Kidney (tissue), 14 donors: ENCODE measurements around the gene ACBD5. TPM values are rescaled to one million over a fixed set of nuclear protein-coding genes. Genes with fewer than 3 reads are reported as not detected.

Experiments
- DNase-seq, 5 donors: peaks; one replicate each; pipeline ENCODE4 v3.0.0-alpha.2; 2013 to 2020
- FAIRE-seq: peaks from 2 replicates; lab custom pipeline; 2012; peaks lifted over from hg19 to GRCh38; lab: Jason Lieb, UNC
- H3K27ac ChIP-seq, 2 donors: one replicate each; pipeline ENCODE4 v1.7.0; 2013; ENCODE audit warnings: low read depth in 2 of 2, low read length in 2 of 2, inconsistent platforms in 1 of 2
- H3K27me3 ChIP-seq: one replicate; pipeline ENCODE4 v1.7.1; 2013; ENCODE audit warnings: low read length, inconsistent platforms; ENCODE audit not compliant: control insufficient read depth, insufficient read depth
- H3K36me3 ChIP-seq, 3 donors: one replicate each; pipeline versions ENCODE4 v1.7.0 to v1.7.1; 2013; ENCODE audit warnings: low read length in 3 of 3, control low read depth in 1 of 3, inconsistent platforms in 1 of 3; ENCODE audit not compliant: insufficient read depth in 3 of 3, control insufficient read depth in 2 of 3
- H3K4me1 ChIP-seq, 3 donors: one replicate each; pipeline versions ENCODE4 v1.7.0 to v1.7.1; 2013; ENCODE audit warnings: low read length in 3 of 3, inconsistent platforms in 1 of 3, low read depth in 1 of 3; ENCODE audit not compliant: control insufficient read depth in 2 of 3, insufficient read depth in 2 of 3
- H3K4me3 ChIP-seq, 3 donors: one replicate each; pipeline versions ENCODE4 v1.7.0 to v1.8.1; 2013; ENCODE audit warnings: low read length in 3 of 3, control low read depth in 1 of 3, inconsistent platforms in 1 of 3
- H3K9ac ChIP-seq, 3 donors: one replicate each; pipeline versions ENCODE4 v1.7.0 to v1.7.1; 2013; ENCODE audit warnings: low read length in 3 of 3, control low read depth in 1 of 3, inconsistent platforms in 1 of 3
- H3K9me3 ChIP-seq, 3 donors: one replicate each; pipeline versions ENCODE4 v1.7.0 to v1.7.1; 2013; ENCODE audit warnings: low read length in 3 of 3, control low read depth in 1 of 3, inconsistent platforms in 1 of 3; ENCODE audit not compliant: control insufficient read depth in 2 of 3, insufficient read depth in 1 of 3
- intact Hi-C: fragments of 100-400 bp; cut with DNase I; formaldehyde crosslinking; loops from one replicate; pipeline ENCODE4 v1.11.1; 2022
- polyA plus RNA-seq: library from polyadenylated mRNA; stranded (reverse); fragments of 350-450 nt; fragmentation: Illumina TruSeq; extraction: RNeasy Lipid Tissue Mini Kit (QIAGEN cat#74804); gene quantifications from one replicate; pipeline ENCODE4 v1.2.3, GENCODE V29; 2014; ENCODE audit warnings: low read depth, low replicate concordance; ENCODE audit not compliant: insufficient read depth
- total RNA-seq: library from RNA; stranded (reverse); fragmentation: NEBNext Ultra II Directional; extraction: Animal tissue kit (Norgen Biotek cat#: 25700); gene quantifications from one replicate; pipeline ENCODE4 v1.2.1, GENCODE V29; 2021
- TF ChIP-seq, protein P1 (sequence below): IDR thresholded peaks from 3 replicates; pipeline ENCODE4 v1.5.1; 2012; ENCODE audit warnings: mild to moderate bottlenecking, moderate library complexity, borderline replicate concordance; ENCODE audit not compliant: insufficient read depth; ENCODE audit errors: extremely low read depth
- donor health status: control.
- donor health status: control.
- donor health status: control.
- donor health status: control.
- donor health status: control.
- donor health status: DM: yes; HTN: yes; CAD: no.
- donor health status: Normal renal cell carcinoma (clear cell type).

The ACBD5 gene
- total and polyA plus RNA-seq, 2 donors from 2014 or later, result 22.5 to 32.6 TPM

DNA sequence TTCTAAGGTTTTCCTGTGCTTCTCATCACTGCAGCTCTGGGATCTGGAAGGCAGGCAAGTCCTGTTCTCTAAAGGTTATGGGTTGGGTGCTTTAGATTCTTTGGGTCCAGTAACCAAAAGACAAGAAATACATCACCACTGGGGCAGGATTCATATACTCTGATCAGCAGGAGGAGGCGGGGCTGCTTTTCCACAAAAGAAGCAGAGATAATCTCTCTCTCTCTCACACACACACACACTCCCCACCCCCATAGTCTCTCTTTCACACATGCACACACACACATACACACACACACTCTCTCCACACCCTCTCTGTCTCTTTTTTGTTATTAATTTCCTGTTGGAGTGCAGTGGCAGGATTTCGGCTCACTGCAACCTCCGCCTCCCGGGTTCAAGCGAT, 13.0 kb upstream of the ACBD5 start:
- TF ChIP-seq, protein P1, sequence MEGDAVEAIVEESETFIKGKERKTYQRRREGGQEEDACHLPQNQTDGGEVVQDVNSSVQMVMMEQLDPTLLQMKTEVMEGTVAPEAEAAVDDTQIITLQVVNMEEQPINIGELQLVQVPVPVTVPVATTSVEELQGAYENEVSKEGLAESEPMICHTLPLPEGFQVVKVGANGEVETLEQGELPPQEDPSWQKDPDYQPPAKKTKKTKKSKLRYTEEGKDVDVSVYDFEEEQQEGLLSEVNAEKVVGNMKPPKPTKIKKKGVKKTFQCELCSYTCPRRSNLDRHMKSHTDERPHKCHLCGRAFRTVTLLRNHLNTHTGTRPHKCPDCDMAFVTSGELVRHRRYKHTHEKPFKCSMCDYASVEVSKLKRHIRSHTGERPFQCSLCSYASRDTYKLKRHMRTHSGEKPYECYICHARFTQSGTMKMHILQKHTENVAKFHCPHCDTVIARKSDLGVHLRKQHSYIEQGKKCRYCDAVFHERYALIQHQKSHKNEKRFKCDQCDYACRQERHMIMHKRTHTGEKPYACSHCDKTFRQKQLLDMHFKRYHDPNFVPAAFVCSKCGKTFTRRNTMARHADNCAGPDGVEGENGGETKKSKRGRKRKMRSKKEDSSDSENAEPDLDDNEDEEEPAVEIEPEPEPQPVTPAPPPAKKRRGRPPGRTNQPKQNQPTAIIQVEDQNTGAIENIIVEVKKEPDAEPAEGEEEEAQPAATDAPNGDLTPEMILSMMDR, result no peak
- no peak for FAIRE-seq
- Histone ChIP-seq H3K27me3 (peaks cover 2% of the 10 kb centered on the region), H3K4me3 (no peak overlapping the region), H3K9ac (no peak overlapping the region), H3K9me3 (no peaks in the 10 kb centered on the region), H3K4me1 (peaks cover 0 to 1% (median 0%) of the 10 kb centered on the region in 3 donors), H3K27ac (no peak overlapping the region), H3K36me3 (no peaks in the 10 kb centered on the region)
- DNase-seq, result no peak
- intact Hi-C loops, result no loop called here

DNA sequence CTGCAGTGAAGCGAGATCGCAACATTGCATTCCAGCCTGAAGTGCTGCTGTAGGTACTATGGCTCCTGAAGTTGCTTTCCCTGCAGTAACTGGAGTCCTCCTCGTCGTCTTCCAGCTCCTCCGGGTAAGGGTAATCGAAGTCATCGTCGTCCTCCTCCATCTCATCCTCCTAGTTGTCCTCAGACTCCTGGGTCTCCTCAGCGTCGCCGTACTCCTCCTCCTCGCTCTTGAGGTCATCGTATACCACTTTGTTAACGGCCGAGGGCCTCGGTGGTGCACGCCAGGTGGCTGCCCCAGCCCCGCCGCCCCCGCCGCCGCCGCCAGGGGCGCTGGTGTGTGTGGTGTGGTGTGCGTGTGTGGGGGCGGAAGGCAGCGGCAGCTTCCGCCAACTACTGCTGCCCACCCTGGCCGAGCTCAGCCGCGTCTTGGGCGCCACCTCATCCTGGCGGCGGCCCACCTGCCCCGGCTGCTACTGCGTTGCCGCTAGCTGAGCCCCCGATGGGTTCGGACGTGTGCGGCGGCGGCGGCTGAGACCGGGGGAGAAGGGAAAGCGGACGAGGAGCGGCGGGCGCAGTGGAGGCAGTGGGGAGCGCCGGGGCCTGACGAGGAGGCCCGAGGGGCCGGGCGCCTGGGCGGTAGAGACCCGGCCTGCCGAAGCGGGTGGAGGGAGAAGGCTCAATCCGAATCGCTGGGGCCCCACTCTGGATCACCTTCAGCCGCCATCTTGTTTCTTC, 11.8 kb upstream of the ACBD5 start:
- peak overlapping the region in 1 of 3 donors; percentile 22 for H3K9ac ChIP-seq
- no peak overlapping the region for H3K27ac ChIP-seq
- DNase-seq, result peak; percentile 79 to 86 (median 83)
- H3K36me3 ChIP-seq, result no peaks in the 10 kb centered on the region
- no peaks in the 10 kb centered on the region for H3K27me3 ChIP-seq
- no peaks in the 10 kb centered on the region for H3K4me1 ChIP-seq
- no peak for FAIRE-seq
- TF ChIP-seq, protein P1, result peak; percentile 35
- intact Hi-C loops, result no loop called here
- H3K9me3 ChIP-seq, result no peaks in the 10 kb centered on the region
- H3K4me3 ChIP-seq, result peak overlapping the region; percentile 41 to 61 (median 42)

DNA sequence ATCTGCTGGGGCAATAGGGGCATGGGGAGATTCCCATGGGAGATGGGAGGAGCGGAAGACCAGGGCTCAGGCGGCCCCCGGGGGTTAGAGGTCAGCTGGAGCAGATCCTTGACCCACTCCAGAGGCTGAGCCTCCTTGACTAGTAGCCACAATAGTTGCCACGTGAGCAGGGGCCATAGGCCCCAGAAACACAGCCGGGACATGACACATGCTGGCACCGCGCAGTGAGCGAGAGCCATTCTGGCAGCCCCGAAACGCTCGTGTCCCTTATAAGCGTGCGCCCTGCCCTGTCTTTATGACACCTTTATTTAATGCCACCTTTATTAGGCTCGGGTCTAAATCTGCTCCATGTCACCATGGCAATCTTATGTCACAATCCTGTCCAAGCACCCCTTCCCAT, 11.0 kb upstream of the ACBD5 start:
- Histone ChIP-seq H3K27me3 (no peaks in the 10 kb centered on the region), H3K9ac (no peak overlapping the region), H3K4me1 (no peaks in the 10 kb centered on the region), H3K27ac (no peak overlapping the region), H3K4me3 (no peak overlapping the region), H3K9me3 (no peaks in the 10 kb centered on the region), H3K36me3 (no peaks in the 10 kb centered on the region)
- TF ChIP-seq, protein P1, result no peak
- no peak for DNase-seq
- FAIRE-seq, result no peak
- intact Hi-C loops, result no loop called here
